ENCODE measurements around the gene PRPF8.

PRPF8 gene

GRCh38 chr17:1624650-1625049, 60.0 kb downstream of the PRPF8 start:
- DNase-seq: no peak

- DNase-seq: no peak
Observed at GRCh38 chr17:1623057-1623630, 61.5 kb downstream of the PRPF8 start.

GRCh38 chr17:1621273-1621954, 63.3 kb downstream of the PRPF8 start:
- no peak for DNase-seq

- DNase-seq: no peak
Observed at GRCh38 chr17:1620486-1620885, 64.2 kb downstream of the PRPF8 start.

DNA sequence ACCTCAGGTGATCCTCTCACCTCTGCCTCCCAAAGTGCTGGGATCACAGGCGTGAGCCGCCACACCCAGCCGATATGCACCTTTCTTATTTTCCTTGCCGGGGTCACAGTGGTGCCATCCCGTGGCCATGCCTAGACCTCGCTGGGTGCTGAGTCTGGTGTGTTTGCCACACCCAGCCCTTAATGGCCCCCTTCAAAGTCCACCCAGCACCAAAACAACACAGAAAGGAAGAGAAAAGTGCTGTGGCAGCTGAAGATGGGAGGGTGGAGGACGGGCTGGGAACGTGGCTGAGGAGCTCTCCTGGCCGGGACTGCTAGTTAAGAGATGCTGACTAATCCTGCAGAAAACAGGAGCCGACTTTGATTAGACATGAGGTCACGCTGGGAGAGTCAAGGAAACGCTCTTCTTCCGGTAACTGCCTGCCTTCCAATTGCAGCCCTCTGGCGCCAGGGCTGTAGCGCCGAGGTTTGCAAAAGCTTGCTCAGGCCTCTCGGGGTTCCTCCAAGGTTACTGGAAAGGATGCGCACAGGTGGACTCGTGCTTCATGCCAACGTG, 67.0 kb downstream of the PRPF8 start:
- no peak for DNase-seq

DNA sequence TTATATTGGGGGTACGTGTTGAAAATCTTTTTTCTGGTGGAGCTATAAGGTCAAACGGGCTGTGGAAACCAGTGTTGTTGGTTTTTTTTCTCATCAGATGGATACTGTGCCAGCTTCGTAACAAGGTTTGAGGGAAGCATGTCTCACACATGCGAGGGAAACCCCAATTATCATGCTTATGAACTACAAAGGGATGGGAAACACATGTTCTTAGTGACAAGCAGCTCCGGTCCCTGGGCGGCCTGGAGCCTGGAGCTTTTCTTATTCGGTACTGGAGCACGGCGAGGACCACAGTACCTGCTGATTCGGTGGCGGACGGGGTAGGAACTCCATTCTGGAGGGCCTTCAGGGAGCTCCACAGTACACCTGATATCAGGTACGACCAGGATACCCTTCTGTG, 68.6 kb downstream of the PRPF8 start:
- DNase-seq: no peak

GRCh38 chr17:1612400-1612799, 72.3 kb downstream of the PRPF8 start:
- no peak for DNase-seq

DNA sequence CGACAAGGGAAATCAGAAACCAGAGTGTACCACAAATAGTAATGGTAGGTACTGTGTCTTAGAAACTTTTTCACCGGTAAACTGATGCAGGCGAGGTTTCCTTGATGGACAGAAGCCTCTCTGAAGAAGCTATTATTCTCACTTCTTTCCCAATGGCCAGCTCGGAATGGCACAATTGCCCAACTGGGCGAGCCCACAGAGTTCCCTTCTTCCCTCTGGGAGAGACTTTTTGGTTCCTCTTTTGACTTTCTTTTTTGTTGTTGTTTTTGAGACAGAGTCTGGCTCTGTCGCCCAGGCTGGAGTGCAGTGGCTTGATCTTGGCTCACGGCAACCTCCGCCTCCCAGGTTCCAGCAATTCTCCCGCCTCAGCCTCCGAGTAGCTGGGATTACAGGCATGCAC, 73.0 kb downstream of the PRPF8 start:
- DNase-seq: no peak

GRCh38 chr17:1608676-1609075, 76.0 kb downstream of the PRPF8 start:
- DNase-seq: no peak

DNA sequence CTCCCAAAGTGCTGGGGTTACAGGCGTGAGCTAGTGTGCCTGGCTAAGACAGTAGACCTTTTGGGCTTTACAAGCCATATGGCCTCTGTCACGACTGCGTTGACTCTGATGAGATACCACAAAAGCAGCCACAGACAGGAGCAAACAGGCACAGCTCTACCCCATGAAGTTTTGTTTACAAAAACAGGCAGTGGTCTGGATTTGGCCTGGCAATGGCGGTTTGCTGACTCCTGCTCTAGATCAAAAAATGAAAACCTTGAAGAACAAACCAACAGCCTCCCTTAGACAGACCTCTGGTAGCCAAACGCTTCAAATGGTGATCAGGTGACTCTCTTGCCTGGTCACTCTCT, 76.7 kb downstream of the PRPF8 start:
- no peak for DNase-seq

GRCh38 chr17:1606352-1606985, 78.2 kb downstream of the PRPF8 start:
- peak in 1 of 2 experiments; percentile 7 for DNase-seq

DNA sequence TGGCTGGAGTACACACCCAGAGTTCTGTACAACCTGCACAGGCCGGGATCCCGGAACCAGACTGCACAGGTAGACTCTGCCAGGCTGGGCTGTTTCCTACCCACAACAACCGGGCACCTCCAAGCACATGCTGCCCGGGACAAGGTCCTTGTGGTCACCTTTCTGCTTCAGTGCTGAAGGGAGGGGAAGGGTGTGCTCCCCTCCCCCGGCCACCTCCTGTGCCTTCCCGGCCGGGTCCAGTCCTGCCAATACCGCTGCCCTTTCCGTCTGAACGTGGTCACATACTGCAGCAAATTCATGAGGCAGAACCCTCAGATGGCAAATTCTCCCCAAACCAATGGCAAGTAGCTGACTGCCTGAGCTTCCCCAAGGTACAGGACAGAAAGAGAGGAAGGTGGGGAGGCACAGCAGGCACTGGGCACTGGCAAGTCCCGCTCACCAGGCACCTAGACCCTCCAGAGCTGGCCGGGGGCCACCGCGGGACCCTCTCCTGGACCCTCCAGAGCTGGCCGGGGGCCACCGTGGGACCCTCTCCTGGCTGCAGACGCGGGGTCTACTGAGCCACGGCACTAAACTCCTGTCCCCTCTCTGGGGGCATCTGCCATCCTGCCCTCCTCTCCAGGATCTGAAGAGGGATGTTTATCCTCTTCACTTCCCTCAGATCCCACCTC, 78.9 kb downstream of the PRPF8 start:
- no peak for DNase-seq

- no peak for DNase-seq
Observed at GRCh38 chr17:1604831-1605528, 79.7 kb downstream of the PRPF8 start.

DNA sequence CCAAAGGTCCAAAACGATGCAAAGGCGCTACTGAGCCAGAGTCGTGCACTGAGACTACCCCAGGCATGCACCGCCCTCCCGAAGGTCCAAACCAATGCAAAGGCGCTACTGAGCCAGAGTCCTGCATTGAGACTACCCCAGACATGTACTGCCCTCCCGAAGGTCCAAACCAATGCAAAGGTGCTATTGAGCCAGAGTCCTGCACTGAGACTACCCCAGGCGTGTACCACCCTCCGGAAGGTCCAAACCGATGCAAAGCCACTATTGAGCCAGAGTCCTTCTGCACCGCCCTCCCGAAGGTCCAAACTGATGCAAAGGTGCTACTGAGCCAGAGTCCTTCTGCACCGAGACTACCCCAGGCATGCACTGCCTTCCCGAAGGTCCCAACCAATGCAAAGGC, 83.1 kb downstream of the PRPF8 start:
- DNase-seq: no peak

Measured in SHP77 (cell line).